ENCODE results near the gene COLQ.

DNA sequence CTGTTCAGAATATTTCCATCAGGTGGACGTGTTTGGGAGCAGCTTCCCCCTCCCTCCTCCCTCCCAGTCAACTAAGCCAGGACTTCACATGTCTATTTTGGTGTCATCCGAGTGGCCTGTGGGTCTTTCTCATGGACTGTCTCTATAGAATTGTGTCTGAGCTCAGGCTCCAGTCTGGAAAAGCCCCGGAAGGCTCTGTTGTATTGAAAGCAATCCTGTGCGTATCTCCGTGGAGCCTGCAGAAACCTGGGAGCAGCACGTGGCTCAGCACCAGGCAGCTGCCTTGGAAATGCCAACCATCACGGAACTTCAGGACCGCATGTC lies 25.2 kb downstream of the COLQ start:
- TF ChIP-seq, protein P1, sequence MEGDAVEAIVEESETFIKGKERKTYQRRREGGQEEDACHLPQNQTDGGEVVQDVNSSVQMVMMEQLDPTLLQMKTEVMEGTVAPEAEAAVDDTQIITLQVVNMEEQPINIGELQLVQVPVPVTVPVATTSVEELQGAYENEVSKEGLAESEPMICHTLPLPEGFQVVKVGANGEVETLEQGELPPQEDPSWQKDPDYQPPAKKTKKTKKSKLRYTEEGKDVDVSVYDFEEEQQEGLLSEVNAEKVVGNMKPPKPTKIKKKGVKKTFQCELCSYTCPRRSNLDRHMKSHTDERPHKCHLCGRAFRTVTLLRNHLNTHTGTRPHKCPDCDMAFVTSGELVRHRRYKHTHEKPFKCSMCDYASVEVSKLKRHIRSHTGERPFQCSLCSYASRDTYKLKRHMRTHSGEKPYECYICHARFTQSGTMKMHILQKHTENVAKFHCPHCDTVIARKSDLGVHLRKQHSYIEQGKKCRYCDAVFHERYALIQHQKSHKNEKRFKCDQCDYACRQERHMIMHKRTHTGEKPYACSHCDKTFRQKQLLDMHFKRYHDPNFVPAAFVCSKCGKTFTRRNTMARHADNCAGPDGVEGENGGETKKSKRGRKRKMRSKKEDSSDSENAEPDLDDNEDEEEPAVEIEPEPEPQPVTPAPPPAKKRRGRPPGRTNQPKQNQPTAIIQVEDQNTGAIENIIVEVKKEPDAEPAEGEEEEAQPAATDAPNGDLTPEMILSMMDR (IDR thresholded peaks at IDR 0.05): no peak
- no peak for TF ChIP-seq POLR2A (IDR thresholded peaks at IDR 0.05)
